Cardiac muscle cell (in vitro differentiated cells and primary cell): Measurements from ENCODE around the gene MIPEP. TPM values are rescaled to one million over a fixed set of nuclear protein-coding genes. Genes with fewer than 3 reads are reported as not detected.
A peak's percentile ranks its signal among the peaks of the same experiment; 100 is the strongest.

ENCODE experiments used
- DNase-seq, 2 donors: peaks; one replicate each; pipeline versions ENCODE4 v3.0.0 to v3.0.0-alpha.2; 2010 to 2017; ENCODE audit warnings: low read depth in 1 of 2, low spot score in 1 of 2
- H3K27ac ChIP-seq: fragments of 200-600 bp; sonication (generic); 2 replicates; pipeline ENCODE4 v1.5.1; 2016
- H3K27me3 ChIP-seq: fragments of 200-600 bp; sonication (generic); 2 replicates; pipeline ENCODE4 v1.6.0; 2016; ENCODE audit warnings: control low read depth
- H3K36me3 ChIP-seq: fragments of 200-600 bp; sonication (generic); 2 replicates; pipeline ENCODE4 v1.5.1; 2016; ENCODE audit warnings: control low read depth
- H3K4me1 ChIP-seq: fragments of 200-600 bp; sonication (generic); 2 replicates; pipeline ENCODE4 v1.8.1; 2017; ENCODE audit warnings: low read depth, mild to moderate bottlenecking, mixed run types
- H3K4me3 ChIP-seq: fragments of 200-600 bp; sonication (generic); 2 replicates; pipeline ENCODE4 v1.5.1; 2016; ENCODE audit warnings: mild to moderate bottlenecking
- H3K9me3 ChIP-seq: fragments of 200-600 bp; sonication (generic); 2 replicates; pipeline ENCODE4 v1.5.1; 2017; ENCODE audit warnings: low read depth, mild to moderate bottlenecking, control low read depth
- CTCF ChIP-seq: IDR thresholded peaks from 2 replicates; pipeline ENCODE4 v1.5.1; 2012; ENCODE audit warnings: low read depth, mild to moderate bottlenecking, low read length
- polyA plus RNA-seq: library from polyadenylated mRNA; unstranded; fragments of >200 nt; fragmentation: Nextera tagmentation; extraction: Ambion mirVana; gene quantifications from 2 replicates; pipeline ENCODE4 v1.2.1, GENCODE V29; 2016
- total RNA-seq: library from RNA; depleted of rRNA; stranded (reverse); fragments of >200 nt; gene quantifications from 2 replicates; pipeline ENCODE4 v1.2.3, GENCODE V29; 2016

The MIPEP gene
- total and polyA plus RNA-seq, 2 experiments from 2014 or later, result 12.5 to 22.9 TPM

DNA sequence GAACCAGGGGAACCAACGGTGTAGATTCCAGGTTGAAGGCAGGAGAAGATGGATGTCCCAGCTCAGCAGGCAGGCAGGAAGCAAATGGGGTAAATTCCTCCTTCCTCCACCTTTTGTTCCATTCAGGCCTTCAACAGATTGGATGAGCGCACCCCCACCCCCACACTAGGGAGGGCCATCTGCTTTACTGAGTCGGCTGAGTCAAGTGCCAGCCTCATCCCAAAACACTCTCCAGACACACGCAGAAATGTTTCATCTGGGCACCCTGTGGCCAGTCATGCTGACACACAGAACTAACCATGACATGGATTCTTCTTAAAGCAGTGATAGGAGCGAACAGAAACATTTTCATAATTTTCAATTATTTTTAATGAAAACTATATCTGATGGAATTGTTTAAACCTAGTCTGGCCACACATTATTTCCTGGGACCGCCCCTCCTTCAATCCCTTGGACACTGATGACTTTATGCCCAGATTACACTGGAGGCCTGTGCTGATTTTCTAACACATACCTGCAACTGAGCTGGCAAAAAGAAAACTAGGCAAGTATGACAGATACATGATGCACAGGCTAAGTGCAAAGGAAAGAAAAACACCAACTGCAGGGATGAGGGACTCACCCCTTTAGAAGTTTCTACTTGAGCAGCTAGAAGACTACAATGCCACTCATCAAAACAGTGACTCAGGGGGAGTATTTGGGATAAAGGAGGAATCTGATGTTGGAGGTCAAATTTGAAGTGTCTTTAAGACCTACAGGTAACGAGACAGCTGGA is 164.8 kb downstream of the MIPEP start:
- H3K27ac ChIP-seq, result no peak overlapping the region
- no peak for TF ChIP-seq CTCF

GRCh38 chr13:23723471-23723870 is 165.7 kb downstream of the MIPEP start:
- Histone ChIP-seq H3K4me3 (no peak overlapping the region), H3K36me3 (no peaks in the 10 kb centered on the region), H3K4me1 (no peaks in the 10 kb centered on the region), H3K27ac (no peak overlapping the region), H3K9me3 (no peaks in the 10 kb centered on the region), H3K27me3 (no peaks in the 10 kb centered on the region)
- TF ChIP-seq CTCF, result no peak
- peak in 1 of 2 donors; percentile 53 for DNase-seq

More for the DNA sequence above, 164.8 kb downstream of the MIPEP start:
- Histone ChIP-seq H3K9me3 (no peaks in the 10 kb centered on the region), H3K27me3 (no peaks in the 10 kb centered on the region), H3K4me1 (no peaks in the 10 kb centered on the region), H3K36me3 (no peaks in the 10 kb centered on the region), H3K4me3 (no peak overlapping the region)
- DNase-seq, result no peak

DNA sequence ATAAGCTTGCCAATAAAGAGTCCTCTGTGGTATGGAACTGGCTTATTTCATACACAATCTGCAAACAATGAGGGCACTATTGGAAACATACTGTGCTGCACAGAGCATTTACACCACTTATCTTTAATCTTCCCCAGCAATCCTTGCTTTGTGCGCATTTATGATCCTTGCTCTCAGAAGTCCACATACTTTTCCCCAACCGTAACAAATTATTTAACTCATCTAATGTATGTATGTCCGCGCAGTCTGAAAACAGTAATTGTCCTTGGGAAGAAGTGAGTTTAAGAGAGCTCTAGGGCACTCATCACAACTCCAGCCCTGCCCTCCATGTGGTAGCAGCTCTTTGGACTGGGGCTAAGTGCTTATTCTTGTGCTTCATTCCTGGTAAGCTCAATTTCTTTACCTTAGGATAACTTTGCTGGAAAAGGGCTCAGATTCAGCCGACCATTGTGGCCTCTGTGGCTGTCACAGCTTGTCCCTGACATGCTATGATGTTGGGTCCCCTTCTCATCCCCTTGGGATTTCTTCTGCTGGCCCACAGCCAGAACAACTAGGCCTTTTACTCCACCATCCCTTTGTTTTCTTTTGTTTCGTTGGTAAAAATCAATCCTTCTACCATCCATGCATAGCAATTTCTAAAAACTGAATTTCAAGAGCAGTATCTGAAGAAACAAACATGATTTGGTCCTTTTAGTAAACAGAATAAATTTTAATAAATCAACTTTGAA is 166.3 kb downstream of the MIPEP start:
- no peaks in the 10 kb centered on the region for H3K36me3 ChIP-seq
- no peaks in the 10 kb centered on the region for H3K9me3 ChIP-seq
- H3K27ac ChIP-seq, result no peak overlapping the region
- no peaks in the 10 kb centered on the region for H3K4me1 ChIP-seq
- TF ChIP-seq CTCF, result no peak
- H3K27me3 ChIP-seq, result no peaks in the 10 kb centered on the region
- no peak for DNase-seq
- H3K4me3 ChIP-seq, result no peak overlapping the region

DNA sequence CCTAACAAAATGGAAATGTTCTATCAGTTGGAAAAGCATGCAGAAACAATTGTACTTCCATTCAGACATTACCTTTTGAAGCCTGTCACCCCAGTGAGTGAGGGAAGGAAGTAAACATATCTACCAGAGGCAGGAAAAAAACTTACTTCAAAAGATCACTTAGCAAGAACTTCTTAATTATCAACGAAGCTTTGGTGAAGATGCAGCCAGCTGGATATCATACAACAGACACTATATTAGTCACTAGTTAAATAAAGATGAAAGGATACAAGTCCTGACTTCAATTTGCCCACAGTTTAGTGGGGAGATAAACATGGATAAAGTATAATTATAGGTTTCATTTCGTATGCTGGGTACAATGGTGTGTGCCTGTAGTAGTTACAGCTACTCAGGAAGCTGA is 170.2 kb downstream of the MIPEP start:
- Histone ChIP-seq H3K27ac (no peak overlapping the region), H3K27me3 (no peaks in the 10 kb centered on the region), H3K36me3 (no peaks in the 10 kb centered on the region), H3K4me3 (no peak overlapping the region), H3K9me3 (no peaks in the 10 kb centered on the region), H3K4me1 (no peaks in the 10 kb centered on the region)
- TF ChIP-seq CTCF, result no peak
- DNase-seq, result no peak

- Histone ChIP-seq H3K9me3 (no peaks in the 10 kb centered on the region), H3K27me3 (no peaks in the 10 kb centered on the region), H3K27ac (no peak overlapping the region), H3K4me1 (no peaks in the 10 kb centered on the region), H3K4me3 (no peak overlapping the region), H3K36me3 (no peaks in the 10 kb centered on the region)
- TF ChIP-seq CTCF, result no peak
- no peak for DNase-seq
Measured at GRCh38 chr13:23716401-23716800, 172.8 kb downstream of the MIPEP start.
